ENCODE results near the gene KIRREL1.
"Not testable (repeated sequence)": the region's sequence is repeated elsewhere in the genome, so short reads cannot be mapped to it uniquely, and the experiment has no call there.

KIRREL1 gene

DNA sequence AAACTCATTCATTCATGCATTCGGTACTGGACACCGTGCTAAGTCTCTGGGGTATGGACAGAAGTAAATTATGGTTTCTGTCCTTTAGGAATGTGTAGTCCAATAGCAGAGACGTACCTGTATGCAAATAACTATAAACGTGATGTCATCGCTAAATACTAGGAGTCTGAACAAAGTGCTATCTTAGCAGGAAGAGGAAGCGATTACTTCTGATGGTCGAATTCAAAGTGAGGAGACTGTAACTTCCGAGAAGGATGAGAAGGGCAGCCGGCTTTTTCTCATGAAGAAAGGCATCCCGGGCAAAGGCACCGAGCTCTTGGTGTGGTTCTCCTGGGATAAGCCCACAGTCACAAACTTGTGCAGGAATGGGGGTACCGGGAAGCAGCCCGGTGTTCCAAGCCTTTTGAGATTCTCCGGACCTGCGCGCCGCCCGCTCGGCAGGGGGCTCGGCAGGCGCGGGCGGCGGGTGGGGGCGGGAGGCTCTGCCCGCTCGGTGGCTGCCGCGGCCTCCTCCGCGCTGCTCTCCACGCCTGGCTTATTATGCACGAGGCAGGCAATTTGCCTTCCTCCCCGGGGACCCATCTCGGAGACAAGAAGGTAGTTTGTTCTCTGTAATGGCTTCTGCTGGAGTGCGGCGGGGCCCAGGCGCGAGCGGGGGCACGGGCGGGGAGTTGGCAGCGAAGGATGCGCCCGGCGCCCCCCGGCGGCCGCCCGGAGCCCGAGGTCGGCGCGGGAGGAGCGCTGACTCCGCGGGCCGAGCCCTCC, 119.7 kb downstream of the KIRREL1 start:
- DNase-seq, result peak; percentile 93 to 98

DNA sequence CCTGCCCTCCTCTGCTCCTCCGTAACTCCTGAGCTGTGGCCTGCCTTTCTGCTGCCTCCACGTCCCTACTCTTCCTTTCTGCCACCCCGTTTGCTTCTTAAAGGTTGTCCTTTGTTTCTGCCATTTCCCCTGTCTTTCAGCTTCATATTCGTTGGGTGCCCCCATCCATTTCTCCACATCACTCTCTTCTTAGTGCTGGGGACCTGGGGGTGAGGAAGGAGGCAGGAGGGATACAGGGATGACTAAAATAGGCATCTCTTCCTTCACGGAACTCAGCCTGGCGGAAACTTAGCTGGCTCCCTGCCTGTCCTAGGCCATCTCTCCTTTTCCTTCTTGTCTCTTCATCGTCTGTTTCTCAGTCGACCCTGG, 120.3 kb downstream of the KIRREL1 start:
- no peak for DNase-seq

DNA sequence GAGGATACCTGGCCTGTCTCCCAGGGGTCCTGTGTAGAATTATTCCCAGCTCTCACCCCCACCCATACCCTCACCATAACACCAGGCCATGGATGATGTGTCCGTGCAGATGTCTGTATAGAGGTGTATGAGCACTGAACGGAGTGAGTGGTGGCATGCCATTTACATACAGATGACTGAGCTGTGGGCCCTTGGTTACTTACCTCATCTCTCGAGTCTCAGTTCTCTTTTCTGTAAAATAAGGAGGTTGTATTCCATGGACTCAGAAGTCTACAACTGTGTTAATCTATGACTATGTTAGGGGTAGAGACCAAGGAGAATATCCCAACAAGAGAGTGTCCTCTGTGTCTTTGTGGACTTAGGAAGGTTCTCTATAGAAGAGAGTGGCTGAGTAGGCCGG, 121.7 kb downstream of the KIRREL1 start:
- DNase-seq, result no peak

DNA sequence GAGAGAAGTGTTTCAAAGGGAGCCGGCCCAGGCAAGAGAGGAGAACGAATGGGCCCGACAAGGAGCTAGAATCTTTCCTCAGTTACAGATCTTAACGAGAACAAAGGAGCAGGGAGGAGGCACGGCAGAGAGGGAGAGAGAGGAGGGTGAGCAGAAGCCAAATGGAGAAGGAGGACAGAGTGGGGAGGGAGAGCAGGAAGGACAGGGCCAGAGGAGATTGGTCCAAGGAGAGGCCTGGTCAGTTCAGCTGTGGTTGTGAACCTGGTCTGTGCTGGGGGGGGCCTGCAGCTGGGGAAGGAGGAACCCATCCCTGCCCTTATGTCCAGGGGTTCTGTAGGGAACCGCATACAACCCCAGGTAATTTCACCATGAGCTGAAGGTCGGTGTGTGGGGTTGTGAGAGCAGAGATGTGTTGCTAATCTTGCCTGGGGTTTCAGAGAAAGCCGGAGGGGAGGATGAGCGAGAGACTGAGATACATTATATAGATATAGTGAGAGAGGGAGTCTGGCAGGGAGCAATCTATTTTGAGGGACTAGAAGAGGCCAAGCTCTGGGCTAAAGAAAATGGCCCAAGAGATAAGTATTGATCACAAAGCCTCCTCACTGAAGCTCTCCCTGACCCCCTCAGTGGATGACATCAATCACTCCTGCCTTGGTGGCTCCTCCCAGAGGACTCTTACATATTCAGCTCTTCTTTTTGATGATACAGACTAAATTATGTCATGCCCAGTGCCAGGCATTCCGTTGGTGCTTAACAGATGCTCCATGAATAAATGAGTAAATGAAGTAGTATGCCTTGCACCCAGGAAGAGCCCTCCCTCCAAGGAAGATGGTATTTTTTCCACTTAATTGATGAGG, 123.1 kb downstream of the KIRREL1 start:
- DNase-seq, result no peak

DNA sequence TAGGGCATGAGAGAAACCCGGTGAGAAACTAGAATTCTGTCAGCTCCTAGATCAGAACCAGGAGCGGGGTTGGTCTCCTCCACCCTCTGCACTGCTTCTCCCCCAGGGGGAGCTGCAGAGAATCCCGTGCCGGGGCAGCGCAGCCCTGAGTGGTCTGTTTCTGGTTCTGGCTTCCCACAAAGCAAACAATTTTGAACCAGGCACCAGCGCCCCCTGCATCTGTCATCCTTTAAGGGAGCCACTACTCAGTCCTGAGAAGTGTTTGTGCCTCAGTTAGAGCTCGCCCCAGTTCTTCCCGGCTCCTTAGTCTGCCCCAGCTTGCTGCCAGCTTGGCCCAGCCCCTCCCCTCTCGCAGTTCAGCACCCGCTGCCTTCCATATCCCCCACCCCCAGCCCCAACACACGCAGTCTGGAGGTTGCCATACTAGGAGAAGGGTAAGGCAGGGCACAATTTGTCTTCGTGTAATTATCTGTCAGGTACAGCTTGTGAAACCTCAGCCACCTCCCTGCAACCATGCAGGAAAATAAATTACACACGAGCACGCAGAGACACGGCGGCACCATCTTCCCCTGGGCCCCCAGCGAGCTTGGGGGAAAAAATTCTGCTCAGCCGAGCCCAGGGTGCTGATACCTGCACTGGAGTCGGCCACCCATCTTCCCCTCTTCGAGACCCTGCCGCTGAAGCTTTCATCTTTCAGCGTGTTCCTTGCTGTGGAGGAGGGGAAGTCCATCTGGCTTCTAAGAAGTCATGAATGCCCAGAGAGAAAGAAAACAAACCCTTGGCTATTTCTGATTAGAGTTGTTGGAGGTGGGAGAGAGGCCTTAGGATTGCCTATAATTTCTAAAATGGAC, 124.6 kb downstream of the KIRREL1 start:
- peak; percentile 35 to 89 for DNase-seq

DNA sequence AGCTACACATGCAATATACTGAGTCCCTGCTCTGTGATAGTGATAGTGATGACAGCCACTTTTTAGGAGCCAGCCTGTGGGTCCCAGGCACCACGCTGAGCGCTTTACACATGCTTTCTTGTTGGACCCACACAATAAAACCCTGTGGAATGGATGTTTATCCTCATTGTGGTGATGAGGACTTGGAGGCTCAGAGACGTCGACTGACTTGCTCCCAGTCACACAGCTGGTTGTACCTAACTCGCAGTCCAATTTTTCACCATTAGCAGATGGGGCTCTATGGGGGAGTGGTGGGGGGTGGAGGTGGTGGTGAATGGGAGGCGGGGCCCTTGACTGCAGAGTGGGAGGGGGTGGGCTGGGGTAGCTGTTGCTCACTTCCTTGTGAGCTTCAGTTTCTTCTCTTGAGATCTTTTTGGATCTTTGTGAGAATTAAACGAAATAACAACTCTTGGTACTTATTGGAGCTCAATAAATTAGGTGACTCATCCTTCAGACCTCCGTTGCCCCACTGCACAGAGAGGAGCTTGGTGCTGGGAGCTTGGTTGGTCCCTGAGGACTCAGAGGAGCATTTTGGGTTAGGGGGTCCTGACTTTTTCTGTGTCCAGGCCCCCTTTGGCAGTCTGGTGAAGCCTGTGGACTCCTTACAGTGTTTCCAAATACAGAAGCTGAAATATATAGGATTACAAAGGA, 125.4 kb downstream of the KIRREL1 start:
- DNase-seq, result no peak

DNA sequence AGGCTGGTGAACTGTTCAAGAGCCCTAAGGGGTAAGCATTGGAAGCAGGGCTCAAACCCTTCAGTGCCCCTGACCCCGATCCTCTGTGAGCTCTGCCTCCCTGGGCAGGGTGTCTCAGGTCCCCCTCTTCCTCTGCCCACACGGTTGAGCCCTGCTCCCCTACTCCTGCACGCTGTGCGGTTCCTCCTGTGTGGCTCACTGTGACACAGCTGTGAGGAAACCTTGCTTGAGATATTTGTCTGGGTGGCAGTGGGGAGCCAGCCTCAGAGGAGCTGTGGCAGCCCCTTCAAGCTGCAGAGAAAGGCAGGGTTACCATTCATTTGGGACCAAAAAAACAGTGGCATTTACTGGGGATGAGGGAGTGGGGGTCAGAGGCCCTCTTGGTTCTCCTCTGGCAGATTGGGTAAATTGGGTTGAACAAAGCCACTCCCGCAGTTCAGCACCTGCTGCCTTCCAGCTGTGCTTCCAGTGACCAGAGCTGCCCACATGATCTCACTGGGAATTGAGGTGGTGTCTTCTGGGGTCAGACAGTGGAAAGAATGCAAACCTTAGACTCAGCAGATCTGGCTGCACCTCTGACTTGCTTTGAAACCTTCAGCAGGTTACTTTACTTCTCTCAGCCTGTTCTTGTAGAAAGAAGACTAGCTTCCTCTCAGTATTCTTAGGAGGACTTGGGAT, 126.7 kb downstream of the KIRREL1 start:
- no peak for DNase-seq

DNA sequence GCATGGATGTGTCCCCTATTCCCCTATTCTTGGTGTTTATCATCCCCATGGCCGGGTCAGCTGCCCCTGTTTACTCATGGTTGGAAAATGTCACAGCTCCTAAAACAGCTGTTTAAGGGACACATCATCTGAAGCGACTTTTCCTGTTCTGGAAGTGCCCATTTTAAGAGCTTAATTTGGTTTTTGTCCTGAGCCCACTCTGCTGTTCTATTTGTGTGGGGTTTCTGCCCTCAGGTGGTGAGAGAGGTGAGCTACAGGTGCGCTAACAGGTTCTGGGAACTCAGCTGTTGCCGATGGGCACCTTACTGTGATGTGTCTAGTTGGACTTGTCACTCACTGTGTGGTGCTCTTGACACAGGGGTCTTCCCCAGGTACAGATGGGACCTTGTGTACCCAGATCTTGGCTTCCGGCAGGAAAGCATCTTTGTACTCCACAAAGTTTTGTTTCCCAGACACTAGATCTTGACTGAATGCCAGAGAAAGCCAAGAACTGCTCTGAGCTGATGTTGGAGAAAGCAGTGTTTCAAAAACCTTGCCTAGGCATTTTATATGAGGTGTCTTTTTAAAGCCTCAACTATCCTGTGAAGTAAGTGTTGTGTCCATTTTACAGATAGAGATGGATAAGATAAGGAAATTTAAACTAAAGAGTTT, 128.3 kb downstream of the KIRREL1 start:
- DNase-seq, result peak; percentile 63 to 86

DNA sequence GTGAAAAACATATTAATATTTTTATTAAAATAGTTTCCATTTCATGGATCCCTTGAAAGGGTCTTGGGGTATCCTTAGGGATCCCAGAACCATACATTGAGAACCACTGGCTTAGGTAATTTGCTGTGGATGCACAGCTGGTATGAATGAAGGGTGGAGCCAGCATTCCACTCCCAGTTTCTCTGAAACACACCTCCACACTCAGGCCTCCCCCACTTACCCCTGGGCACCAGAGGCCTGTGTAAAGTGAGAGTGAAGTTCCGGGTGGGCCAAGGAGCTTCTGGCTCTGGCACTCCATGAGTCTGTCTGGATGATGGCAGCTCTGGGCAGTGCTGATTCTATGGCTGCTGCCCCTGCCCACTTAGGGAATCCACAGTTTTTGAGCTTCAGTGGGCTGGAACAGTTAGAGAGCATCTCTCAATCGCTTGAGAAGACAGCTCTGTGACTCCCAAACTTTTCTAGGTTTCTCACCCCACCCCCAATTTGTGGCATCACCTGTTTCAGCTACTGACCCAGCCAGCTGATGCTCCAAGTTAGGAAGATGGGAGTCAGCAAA, 129.5 kb downstream of the KIRREL1 start:
- DNase-seq, result no peak

DNA sequence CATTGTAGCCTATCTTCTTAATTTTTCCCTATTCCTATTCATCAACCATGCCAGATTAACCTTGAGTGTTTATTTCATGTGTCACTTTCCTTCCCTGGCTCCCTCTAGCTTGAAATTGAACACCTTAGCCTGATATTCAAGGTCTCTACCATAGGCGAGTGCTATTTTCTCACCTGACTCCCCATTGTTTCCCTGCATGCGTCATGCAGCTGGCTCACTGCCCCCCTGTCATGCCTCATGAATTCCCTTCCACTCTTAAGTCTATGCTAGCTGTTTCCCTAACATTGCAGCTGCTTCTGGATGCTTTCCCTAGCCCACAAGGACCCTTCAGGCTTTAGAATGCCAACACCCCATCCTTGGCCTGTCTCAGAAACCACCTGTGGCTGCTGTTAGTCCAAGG, 130.6 kb downstream of the KIRREL1 start:
- no peak for DNase-seq

DNA sequence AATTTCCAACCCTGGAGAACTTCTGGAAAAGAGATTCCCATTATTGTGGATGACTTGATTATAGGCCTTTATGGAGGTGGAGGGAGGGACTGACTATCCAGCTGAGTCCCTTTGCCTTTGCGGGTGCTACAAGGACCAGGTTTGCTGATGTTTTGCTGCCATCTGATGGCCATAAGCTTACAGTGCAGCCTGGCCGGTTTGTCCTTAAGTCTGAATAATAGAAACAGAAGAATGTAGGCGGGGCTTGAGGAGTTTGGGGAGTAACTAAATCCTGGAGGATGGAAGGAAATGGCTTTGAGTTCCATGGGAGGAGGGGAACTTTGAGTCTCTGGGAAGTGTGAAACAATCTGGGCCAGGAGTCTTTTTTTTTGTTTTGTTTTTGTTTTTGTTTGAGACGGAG, 131.6 kb downstream of the KIRREL1 start:
- DNase-seq, result peak; percentile 87 to 95

DNA sequence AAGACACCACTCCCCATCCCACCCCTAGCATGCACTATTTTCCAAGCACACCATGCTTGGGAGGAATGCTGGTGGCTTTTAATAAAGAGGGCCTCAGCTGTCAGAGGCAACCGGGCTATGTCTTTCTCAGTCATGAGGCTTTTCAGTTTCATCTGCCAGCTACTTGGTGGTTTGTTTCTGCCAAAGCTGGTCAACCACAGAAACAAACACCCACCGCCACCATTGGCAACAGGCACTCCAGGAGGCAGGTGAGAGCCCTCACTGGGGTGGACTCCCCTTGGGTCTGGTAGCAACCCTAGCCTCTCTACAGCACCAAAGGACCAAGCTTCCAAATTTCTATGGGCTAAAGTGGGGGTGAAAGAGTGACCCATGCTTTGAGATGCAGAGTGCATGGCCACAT, 133.0 kb downstream of the KIRREL1 start:
- DNase-seq, result no peak

DNA sequence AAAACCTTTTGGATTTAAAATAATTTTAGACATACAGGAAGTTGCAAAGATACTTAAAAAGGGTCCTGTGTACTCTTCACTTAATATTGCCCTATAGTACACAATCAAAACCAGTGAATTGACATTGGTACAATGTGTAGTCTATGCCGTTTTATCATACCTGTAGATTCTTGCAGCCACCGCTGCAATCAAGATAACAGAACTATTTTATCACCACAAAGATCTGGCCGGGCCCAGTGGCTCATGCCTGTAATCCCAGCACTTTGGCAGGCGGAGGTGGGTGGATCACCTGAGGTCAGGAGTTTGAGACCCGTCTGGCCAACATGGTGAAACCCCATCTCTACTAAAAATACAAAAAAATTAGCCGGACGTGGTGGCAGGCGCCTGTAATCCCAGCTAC, 135.1 kb downstream of the KIRREL1 start:
- DNase-seq, result not testable (repeated sequence)

DNA sequence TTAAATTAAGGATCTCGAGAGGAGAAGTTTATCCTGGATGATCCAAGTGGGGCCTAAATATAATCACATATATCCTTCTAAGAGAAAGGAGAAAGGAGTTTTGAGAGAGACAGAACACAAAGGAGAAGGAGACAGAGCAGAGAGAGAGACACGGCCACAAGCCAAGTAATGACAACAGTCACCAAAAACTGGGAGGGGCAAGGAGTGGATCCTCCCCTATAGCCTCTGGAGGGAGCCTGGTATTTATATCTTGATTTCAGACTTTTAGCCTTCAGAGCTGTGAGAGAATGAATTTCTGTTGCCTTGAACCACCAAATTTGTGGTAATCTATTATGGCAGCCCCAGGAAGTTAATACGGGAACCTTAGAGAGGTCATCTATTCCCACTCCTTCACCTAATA, 137.8 kb downstream of the KIRREL1 start:
- DNase-seq, result no peak

DNA sequence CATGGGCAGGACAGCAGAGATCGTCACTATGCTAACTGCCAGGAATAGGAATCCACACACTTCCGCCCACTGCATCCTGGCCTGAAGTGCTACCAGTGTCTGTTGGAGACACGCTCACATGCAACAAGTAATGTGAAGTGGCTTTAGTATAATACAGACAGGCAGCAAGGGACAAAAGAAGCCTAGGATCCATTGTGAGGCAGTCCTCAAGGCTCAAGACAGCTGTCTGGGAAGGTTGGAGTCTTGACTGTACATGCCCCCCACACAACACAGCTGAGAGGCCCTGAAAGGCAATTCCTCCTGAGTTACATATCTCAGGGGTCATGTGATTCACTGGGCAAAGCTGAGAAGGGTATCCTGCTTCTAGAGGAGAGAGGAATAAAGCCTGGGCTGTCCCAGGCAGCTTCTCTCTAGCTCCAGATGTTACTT, 147.3 kb downstream of the KIRREL1 start:
- no peak for DNase-seq

DNA sequence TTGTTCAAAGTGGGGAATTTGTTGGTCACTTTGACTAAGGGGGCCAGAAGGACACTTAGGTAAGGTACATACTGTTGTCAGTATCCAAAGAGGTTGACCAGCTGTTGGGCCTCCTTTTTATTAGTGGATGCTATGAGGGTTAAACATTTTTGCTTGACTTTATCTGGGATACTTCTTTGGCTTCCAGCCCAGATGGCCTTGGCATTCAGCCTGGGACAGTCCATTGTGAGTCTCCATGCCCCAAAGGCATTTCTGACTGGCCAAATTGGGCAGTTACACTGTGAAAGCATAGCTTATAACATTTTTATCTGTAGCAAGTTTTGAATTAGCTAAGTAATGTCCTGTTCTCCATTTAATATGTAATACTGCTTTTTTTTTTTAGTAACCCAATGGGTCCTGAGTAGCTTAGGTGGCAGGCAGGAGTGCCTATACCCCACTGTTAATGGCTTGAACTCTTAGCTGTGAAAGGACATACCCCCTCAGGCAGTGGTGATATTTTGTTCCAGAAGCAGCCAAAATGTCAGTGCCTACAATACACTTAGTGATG, 151.8 kb downstream of the KIRREL1 start:
- DNase-seq, result no peak

DNA sequence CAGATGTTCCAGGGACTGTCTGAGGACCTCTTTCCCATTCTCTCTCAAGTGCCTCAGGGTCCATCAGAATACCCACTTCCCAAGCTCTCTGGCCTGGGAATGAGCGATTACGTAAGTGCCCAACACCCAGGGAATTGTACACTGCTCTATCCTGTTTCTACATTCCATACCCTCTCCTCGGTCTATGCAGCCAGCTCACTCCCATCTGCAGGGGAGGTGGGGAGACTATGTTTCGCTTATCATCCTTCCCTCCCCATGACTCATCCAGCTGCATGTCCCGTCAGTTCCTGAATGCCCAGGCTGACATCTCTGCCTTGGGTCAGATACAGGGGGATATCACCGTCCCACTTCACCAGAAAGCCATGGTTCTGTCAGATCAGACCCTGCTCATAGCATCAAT, 152.7 kb downstream of the KIRREL1 start:
- DNase-seq, result no peak

DNA sequence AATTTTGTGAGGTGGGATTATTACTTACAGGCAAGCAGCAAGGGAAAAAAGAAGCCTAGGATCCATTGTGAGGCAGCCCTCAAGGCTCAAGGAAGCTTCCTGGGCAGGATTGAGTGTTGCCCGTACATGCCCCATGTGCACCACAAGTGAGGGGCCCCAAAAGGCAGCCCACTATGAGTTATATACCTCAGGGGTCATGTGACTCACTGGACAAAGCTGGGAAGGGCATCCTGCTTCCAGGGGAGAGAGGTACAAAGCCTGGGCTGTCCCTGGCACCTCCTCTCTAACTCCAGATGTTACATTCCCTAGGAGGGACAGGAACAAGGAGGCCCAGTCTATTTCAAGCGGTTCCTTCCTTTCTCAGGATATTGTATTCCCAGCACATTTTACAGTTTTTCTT, 153.3 kb downstream of the KIRREL1 start:
- DNase-seq, result no peak

DNA sequence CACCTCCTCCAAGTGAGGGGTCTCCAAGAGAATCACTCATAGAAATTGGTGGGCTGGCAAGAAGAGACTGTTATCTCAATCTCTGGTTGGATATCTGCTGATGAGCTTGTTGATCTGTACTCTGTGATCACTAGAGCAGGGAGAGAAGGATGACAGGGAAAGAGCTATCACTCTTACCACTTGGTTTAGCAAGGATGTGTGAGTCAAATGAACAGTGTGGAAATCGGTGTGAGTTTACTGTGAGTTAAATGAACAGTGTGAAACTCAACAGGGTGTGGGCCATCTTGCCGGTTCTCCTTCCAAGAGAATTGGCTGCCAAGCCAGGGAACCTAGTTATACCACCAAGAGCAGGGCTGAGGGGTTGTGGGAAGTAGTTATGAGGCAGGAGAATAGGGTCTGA, 154.0 kb downstream of the KIRREL1 start:
- no peak for DNase-seq

DNA sequence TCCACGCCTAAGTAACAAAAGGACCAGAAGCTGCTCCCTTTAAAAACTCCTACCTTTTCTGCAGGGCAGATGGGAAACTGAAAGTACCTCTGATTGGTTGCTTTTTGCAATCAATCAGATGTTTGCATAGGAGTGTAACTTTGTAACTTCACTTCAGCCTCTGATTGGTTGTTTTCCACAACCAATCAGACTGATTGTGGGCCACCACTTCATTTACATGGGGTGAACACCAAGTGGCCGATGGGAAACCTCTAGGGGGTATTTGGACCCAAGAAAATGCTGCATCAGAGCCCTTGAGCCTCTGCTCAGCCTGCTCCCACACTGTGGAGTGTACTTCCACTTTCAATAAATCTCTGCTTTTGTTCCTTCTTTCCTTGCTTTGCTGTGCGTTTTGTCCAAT, 154.4 kb downstream of the KIRREL1 start:
- no peak for DNase-seq

DNA sequence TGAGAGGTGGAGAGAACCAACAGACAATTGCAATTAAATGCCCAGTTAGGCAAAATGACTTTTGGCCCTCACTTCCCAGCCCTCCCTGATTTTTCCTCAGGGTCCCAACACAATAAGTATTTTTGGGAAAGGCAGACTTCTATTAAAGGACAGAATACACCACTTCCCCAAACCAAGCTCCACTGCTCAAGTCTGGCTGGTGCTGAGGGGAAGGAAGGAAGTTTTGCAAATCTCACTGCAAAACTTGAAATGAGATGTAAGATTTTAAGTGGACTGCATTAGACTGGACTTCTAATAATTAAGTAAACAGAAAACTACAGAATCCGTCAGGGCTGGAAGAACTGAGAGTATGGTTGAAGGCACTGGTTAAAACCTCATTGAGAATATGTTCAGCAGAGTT, 155.0 kb downstream of the KIRREL1 start:
- DNase-seq, result no peak

All from NCI-H526 (cell line).